HG02870 (cell line): ENCODE results near the gene TRPM1.
A peak's percentile ranks its signal among the peaks of the same experiment; 100 is the strongest.

ENCODE experiments used
- ATAC-seq: cut with Tn5 transposase; IDR thresholded peaks from one replicate; pipeline ENCODE4 v1.9.1; 2021; ENCODE audit warnings: mild to moderate bottlenecking, moderate library complexity; ENCODE audit not compliant: unreplicated experiment

TRPM1 gene

GRCh38 chr15:31024330-31024729 is 77.2 kb downstream of the TRPM1 start:
- ATAC-seq = no peak

GRCh38 chr15:31023841-31024240 is 77.7 kb downstream of the TRPM1 start:
- no peak for ATAC-seq

GRCh38 chr15:31021067-31021665 is 80.4 kb downstream of the TRPM1 start:
- no peak for ATAC-seq

- ATAC-seq = no peak
These were observed 81.0 kb downstream of the TRPM1 start for GRCh38 chr15:31020542-31020941.

- no peak for ATAC-seq
These were observed 81.5 kb downstream of the TRPM1 start for GRCh38 chr15:31019986-31020385.

GRCh38 chr15:31017311-31017710 is 84.2 kb downstream of the TRPM1 start:
- no peak for ATAC-seq

GRCh38 chr15:31016446-31016915 is 85.0 kb downstream of the TRPM1 start:
- no peak for ATAC-seq

- ATAC-seq = no peak
These were observed 87.0 kb downstream of the TRPM1 start for GRCh38 chr15:31014608-31014925.

- ATAC-seq = peak; percentile 79
These were observed 87.5 kb downstream of the TRPM1 start for GRCh38 chr15:31013863-31014607.

- no peak for ATAC-seq
These were observed 89.1 kb downstream of the TRPM1 start for GRCh38 chr15:31012455-31012854.

GRCh38 chr15:31010036-31010435 is 91.5 kb downstream of the TRPM1 start:
- ATAC-seq = no peak

GRCh38 chr15:31005660-31006059 is 95.9 kb downstream of the TRPM1 start:
- ATAC-seq = no peak

- peak; percentile 74 for ATAC-seq
These were observed 97.2 kb downstream of the TRPM1 start for GRCh38 chr15:31004220-31004733.

GRCh38 chr15:31001702-31002101 is 99.8 kb downstream of the TRPM1 start:
- ATAC-seq = no peak

- ATAC-seq = no peak
These were observed 101.8 kb downstream of the TRPM1 start for GRCh38 chr15:30999729-31000128.

- ATAC-seq = no peak
These were observed 104.3 kb downstream of the TRPM1 start for GRCh38 chr15:30997270-30997669.

- no peak for ATAC-seq
These were observed 109.2 kb downstream of the TRPM1 start for GRCh38 chr15:30992249-30992864.

- ATAC-seq = peak; percentile 81
These were observed 110.0 kb downstream of the TRPM1 start, which contains the start of gene MTMR10 for GRCh38 chr15:30991255-30992235. Gene MTMR10 (minus strand): TSS chr15:30991628. CDS start chr15:30991506, 122 bp downstream.

GRCh38 chr15:30990446-30991254 is 110.9 kb downstream of the TRPM1 start:
- no peak for ATAC-seq

- ATAC-seq = no peak
These were observed 111.5 kb downstream of the TRPM1 start for GRCh38 chr15:30990036-30990435.
